Stimulated activated CD4-positive, alpha-beta T cell treated with anti-CD3 and anti-CD28 coated beads, Interleukin-12 subunit alpha, Interleukin-12 subunit beta, amount 100 ng/mL, for 48 hours (primary cell): ENCODE measurements around the gene FOXJ3.
"Not testable (repeated sequence)": the region's sequence is repeated elsewhere in the genome, so short reads cannot be mapped to it uniquely, and the experiment has no call there.

ENCODE experiments used
- DNase-seq, 3 donors: peaks; one replicate each; pipeline ENCODE4 v3.0.0-alpha.2; 2020; ENCODE audit warnings: low read depth in 2 of 3, low spot score in 1 of 3

FOXJ3 gene

DNA sequence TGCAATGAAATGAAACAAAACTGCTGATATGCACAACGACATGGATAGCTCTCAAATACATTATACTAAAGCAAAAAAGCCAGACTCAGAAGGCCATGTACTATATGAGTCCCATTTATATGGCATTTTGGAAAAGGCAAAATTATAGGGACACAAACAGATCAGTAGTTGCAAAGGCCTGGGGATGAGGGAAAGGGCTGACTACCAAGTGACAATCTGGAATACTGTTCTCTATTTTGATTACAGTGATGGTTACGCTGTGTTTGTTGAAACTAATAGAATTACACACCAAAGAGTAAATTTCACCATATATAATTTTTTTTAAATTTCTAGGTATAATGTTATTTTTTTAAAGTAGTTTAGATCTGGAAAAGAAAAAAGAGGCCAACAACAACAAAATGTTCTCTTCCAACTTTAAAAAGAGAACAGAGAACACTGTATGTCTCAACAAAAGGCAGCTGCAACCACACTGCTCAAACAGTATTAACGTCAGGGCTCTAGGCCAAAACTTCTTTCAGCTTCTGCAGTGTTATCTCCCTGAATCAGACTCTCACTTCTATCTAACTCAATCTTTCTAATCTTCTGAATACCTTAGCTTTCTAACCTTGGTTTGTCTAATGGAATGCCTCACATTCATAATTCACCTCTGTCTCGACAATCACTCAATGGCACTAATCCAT lies 75.8 kb downstream of the FOXJ3 start:
- no peak for DNase-seq

DNA sequence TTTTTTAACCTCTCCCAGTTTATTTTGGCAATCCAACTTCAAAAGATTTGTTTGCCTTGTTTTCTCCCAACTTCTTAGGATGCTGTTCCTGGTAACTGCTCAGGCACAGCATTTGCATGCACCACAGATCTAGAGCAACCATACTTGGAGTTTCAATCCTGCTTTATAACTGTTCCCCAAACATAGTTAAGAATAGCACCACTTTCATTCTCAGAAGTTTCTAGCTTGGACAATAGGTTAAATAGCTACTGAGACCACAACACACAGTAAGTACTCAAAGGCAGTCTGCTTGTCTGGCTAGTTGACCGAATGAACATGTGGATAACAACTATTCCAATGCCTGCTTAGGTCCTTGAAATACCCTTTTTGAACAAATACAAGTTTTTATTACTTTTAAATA lies 76.8 kb downstream of the FOXJ3 start:
- DNase-seq = no peak

DNA sequence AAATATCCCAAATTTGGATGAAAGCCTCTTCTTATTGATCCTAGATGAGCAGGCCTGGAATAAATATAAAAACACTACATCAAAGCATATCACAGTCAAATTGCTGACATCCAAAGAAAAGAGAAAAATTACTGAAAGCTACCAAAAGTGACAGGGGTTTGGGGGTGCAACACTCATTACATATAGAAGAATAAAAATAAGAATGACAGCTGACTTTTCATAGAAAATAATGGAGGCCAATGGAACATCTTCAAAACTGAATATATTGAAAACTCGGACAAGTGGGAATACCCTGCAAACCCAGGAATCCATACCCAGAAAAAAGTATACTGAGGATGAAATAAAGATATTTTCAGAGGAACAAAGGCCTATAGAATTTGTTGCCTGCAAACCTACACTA lies 84.0 kb downstream of the FOXJ3 start:
- no peak for DNase-seq

- DNase-seq = no peak
Observed at GRCh38 chr1:42250164-42250563, 84.9 kb downstream of the FOXJ3 start.

DNA sequence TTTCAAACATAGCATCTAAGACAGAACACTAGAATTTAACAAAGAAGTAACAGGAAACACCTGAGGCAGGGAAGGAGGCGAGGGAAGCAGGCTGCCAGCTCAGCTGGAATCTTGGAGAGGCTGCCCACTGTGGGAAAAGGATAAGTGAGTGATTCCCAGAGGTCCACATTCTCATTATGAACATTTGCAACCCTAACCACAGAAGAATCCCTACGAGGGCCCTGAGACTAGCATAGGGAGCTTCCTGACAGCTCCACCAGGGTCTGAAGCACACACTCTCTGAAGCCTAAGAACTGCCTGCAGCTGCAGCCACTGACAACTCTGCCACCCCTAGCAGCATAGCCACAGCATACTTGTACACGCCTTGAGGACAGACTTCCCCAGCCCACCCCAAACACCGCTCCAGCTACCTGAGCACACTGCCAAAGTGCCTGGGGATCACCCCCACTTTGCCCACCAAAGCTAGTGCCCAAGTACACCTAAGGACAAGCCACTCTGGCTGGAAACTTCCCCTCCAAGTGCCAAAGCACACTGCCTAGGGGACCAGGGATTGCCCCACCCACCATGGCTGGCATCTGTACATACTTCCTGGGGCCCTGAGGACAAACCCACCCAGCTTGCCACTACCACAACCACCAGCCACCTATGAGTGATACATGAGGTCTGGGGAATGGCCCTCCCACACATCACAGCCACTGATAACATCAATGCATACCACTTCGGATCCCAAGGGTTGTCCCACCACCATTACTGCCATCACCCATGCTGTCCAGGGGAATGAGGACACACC lies 93.9 kb downstream of the FOXJ3 start:
- no peak for DNase-seq

DNA sequence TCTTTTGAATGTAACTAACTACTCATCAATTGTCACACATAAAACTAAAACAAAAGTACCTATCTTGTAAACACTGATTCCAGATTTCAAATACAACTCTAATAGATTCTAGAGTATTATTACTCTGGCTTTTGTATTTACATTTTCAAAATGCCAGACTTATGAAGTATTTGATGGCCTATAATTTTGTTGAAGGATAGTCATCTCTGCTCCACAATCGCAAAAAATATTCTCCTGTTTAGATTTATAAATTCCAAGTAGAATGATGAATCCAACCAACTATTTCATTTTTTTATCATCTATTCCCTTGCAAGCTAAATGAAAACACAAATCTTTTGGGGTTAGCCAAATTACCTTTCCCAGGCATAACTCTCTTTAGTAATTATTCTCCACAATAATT lies 95.5 kb downstream of the FOXJ3 start:
- DNase-seq = no peak

DNA sequence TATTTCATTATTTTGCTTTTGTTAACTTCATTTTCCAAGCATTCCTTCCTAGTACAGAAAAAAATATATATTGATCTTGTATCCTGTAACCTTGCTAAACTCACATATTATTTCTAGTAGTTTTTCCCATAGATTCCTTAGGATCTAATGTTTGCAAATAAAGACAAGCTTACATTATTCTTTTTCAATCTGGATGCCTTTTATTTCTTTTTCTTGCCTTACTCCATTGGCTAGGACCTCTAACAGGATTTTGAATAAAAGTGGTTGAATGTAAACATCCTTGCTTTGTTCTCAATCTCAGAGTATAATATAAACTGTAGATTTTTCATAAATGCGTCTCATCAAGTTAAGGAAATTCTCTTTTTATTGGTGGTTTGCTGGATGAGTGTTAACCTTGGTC lies 96.0 kb downstream of the FOXJ3 start:
- no peak for DNase-seq

DNA sequence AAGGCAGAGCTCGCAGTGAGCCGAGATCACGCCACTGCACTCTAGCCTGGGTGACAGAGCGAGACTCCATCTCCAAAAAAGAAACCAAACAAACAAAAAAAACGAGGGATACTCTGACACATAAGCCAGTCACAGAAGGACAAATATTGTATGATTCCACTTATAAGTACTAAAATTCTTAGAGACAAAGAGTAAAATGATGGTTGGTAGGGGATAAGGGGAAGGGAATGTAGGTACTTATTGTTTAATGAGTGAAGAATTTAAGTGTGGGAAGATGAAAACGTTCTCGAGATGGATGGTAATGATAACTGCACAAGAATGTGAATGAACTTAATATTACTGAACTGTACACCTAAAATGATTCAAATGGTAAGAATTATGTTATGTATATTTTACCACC lies 103.8 kb downstream of the FOXJ3 start:
- DNase-seq = no peak

DNA sequence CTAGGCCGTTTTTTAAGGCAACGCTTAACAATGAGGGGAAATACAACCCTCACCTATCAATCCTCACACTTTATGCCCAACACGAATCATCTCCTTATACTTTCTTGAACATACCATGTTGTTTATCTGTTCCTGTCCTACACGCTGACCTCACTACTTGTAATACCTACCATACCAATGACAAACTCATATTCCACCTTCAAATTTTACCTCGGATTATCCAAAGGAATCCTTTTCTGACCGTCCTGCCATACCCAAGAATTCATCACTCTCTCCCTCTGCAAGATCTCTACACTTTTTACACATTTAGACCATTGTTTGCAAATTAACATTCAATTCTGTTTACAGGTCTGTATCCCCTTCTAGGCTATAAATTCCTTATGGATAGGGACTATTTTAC lies 106.1 kb downstream of the FOXJ3 start:
- no peak for DNase-seq

DNA sequence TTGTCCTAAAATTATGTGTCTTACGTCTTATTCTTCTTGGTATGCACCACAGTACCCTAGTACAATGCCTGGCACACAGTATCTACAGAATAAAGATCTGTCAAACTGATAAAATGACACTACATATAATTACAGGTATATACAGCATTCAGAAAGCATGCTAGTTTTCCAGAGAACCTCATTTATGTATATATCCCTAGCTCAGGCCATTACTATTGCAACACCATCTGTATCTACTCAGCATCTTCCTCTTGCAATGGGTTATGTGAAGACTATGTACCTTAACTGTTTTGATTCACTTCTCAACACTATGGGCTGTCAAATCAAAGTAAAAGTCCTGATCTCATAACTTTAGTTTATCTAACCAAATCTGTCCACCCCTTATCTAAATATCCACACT lies 112.0 kb downstream of the FOXJ3 start:
- DNase-seq = no peak

- no peak for DNase-seq
Observed at GRCh38 chr1:42221952-42222606, 113.0 kb downstream of the FOXJ3 start.

DNA sequence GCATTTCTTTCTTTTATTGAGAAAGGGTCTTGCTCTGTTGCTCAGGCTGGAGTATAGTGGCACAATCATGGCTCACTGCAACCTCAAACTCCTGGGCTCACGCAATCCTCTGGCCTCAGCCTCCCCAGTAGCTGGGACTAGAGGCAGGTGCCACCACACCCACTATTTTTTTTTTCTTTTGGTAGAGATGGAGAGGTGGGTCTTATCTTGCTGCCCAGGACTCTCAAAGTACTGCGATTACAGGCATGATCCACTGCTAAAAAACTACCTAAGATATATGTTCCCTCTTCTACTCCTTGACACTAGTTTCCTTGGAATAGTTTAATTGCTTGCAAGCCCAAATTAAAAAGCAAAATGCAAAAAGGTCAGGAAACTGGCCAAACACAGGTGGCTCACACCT lies 113.6 kb downstream of the FOXJ3 start:
- no peak for DNase-seq

- DNase-seq = no peak
Observed at GRCh38 chr1:42219627-42220026, 115.4 kb downstream of the FOXJ3 start.

GRCh38 chr1:42214447-42214871 lies 120.6 kb downstream of the FOXJ3 start:
- no peak for DNase-seq

DNA sequence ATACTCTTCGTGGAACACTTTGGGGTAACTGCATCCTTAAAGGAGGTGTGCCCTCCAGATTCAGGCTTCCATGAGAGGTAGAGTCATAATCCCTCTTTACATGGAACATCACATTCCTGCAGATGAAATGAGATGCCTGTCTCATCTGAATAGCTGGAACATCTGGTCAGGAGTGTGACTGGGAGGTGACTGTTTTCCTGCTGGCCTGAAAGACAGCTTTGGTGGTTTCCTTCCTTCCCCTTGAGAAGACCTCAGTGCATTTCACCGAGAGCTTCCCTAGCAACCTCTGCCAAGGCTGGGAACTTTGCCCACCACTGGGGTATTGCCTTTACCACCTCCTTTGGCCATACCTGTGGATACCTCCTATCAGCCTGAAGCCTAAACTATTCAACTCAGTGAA lies 123.8 kb downstream of the FOXJ3 start:
- DNase-seq = no peak

DNA sequence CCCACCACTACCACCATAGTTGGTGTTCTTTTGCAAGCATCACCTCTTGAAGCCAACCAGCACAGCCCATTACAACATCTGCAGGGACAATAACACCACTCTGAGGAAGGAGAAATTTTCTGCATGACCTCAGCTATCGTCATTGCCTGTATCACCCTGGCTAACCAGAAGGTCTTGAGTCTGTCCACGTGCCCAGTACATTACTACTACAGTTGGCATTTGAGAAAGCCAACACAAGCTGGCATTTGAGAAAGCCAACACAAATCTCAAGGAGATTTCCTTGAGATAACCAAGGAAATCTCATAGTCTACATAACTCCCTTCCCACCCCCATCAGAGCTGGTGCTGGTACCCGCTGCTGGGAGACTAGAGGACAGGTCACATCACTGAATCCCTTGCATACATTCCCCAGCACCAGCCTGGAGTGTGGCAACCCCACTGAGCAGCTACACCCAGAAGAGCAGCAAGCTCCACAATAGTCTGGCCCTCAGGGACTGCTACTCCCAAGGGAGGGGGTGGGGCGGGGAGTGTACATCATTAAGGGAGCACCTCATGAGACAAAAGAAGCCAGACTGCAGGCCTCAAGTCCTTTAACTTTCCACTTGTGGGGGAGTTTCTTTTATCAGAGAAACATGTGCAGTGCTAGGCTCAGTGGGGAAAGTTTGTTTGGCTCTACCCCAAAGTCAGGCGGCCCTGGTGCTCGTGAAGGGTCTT lies 124.5 kb downstream of the FOXJ3 start:
- DNase-seq = no peak

GRCh38 chr1:42209526-42210251 lies 125.3 kb downstream of the FOXJ3 start:
- no peak for DNase-seq

DNA sequence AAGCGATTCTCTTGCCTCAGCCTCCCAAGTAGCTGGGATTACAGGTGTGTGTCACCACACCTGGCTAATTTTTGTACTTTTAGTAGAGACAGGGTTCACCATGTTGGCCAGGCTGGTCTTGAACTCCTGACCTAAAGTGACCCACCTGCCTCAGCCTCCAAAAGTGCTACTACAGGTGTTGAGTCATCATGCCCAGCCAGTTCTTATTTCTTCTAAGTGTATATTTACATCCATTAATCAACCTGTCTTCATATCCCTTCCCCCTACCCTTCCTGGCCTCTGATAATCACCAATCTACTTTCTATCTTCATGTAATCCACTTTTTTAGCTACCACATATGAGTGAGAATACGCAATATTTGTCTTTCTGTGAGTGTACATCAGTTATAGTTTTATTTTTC lies 128.1 kb downstream of the FOXJ3 start:
- not testable (repeated sequence) for DNase-seq

DNA sequence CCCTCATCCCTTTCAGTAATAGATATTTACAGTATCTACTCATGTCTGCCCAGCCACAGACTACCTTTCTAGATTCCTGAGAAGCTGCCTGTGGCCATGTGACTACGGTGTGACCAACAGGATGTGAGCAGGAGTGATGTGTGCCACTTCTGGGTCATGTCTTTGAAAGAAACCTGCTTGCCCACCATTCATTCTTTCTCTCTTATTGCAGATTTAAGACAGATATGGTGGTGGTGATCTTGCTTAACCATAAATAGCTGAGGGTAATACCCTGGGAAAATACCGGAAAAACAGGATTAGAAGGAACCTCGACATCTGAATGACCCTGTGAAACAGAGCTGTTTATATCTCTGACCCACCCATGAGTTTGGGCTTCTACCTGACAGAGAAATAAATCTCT lies 128.9 kb downstream of the FOXJ3 start:
- DNase-seq = no peak

- DNase-seq = no peak
Observed at GRCh38 chr1:42201986-42202385, 133.0 kb downstream of the FOXJ3 start.

DNA sequence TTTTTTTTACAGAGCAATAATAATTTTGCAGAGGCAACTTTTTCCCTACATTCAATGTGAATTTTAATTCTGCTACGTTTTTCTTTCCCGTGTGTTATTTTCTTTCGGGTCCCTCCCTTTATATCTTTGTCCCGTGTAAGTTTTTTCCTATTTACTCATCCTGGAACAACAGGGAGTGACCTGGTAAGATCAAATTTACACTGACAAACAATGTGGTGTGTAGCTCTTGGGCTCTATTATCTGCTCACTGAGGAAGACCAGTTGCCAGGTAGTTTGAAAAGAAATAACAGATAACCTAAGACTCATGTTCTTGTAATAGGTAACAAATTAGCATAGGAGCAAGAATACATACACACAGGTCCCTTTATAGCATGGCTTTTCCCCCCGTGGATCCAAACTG lies 136.8 kb downstream of the FOXJ3 start:
- no peak for DNase-seq
